GM21576 (cell line): ENCODE results near the gene APH1A.
"Not testable (repeated sequence)": the region's sequence is repeated elsewhere in the genome, so short reads cannot be mapped to it uniquely, and the experiment has no call there.

Experiments used
- ATAC-seq: cut with Tn5 transposase; IDR thresholded peaks from one replicate; pipeline ENCODE4 v1.9.1; 2021; ENCODE audit warnings: mild to moderate bottlenecking, moderate library complexity; ENCODE audit not compliant: unreplicated experiment

APH1A gene

DNA sequence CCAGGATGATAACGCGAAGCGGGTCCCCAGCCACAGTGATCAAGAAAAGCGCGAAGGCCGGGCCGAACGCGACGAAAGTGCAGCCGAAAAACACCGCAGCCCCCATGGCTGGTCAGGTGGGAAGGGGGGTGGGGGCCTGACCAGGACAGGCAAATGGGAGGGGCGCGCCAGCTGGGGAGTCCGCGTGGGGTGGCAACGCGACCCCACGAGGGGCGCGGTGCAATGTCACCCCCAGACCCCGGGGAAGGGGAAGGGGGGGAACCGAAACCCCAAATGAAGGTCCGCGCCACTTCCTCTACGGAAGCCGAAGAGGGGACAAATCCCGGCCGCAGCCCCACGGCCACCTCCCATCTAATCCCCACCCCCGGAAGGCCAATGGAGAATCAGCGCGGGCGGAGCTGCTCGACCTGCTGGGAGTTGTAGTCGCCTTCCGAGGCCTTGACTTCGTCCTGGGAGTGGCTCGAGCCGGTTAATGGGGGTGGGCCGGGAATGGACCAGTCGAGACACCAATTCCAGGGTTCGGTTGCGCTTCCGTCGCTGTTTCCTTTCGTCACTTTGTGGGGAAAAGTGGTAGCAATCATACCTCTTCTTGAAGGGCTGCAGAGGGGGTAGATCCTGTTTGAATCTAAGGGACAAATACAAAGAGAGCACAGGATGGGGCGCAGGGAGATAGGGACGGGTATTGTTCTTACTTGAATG lies at the start of gene APH1A:
Gene APH1A, minus strand, starts transcription at position 312 of the 699 bp plus-strand sequence. Its CDS starts 206 bp downstream, at position 106.
- peak; percentile 85 for ATAC-seq

DNA sequence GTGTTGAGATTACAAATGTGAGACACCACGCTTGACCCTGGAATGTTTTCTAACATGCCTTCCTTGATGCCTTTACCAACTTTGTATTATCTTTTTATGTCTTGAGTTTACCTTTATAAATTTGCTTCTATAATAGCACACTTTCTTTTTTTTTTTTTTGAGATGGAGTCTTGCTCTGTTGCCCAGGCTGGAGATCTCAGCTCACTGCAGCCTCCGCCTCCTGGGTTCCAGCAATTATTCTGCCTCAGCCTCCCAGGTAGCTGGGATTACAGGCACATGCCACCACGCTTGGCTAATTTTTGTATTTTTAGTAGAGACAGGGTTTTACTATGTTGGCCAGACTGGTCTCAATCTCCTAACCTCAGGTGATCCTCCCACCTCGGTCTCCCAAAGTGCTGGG lies 45.9 kb upstream of the APH1A start:
- not testable (repeated sequence) for ATAC-seq

DNA sequence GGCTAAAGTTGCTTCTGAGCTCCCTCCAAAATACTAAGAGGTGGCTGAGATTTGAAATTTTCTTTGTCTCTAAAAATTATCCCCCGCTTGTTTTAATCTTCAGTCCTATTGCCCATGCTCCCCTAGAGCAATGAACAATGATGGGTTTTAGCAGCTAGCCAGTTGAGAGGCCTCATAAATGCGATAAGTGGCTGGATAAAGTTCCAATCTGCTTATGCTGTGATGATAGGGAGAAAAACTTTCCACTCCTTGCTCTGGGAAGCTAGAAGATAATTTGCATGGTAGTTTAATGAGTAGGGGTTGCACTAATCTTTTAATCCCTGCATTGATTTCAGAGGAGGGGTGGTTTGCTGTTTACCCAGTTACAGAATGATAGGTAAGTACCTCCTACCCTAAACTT lies 42.9 kb upstream of the APH1A start:
- ATAC-seq = no peak

DNA sequence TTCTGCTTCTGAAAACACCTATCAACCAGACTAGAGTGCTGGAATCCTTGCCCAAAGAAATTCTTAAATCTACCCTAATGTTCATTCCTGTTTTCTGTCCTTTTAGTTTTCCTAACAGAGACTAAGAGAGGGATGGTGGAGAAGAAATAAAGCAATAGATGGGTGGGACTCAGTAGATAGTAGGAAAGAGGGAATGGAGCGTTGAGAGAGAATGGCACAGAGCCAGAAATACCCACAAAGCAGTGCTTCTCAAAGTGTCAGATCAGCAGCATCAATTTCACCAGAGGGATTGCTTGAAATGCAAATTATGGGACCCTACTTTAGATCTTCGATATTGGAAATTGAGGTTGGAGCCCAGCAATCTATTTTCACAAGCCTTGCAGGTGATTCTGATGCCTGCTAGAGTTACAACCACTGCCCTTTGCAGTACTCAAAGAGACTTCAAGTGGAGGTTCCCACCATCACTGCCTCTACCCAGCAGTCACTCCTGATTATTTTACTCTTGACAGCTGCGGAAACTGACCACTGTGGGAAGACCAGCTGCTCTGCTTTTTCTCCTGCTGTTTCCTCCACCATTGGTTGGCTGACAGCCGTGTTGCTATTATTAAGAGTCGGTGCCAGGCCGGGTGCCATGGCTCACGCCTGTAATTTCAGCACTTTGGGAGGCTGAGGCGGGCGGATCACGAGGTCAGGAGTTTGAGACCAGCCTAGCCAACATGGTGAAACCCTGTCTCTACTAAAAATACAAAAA lies 41.1 kb upstream of the APH1A start:
- ATAC-seq = no peak

DNA sequence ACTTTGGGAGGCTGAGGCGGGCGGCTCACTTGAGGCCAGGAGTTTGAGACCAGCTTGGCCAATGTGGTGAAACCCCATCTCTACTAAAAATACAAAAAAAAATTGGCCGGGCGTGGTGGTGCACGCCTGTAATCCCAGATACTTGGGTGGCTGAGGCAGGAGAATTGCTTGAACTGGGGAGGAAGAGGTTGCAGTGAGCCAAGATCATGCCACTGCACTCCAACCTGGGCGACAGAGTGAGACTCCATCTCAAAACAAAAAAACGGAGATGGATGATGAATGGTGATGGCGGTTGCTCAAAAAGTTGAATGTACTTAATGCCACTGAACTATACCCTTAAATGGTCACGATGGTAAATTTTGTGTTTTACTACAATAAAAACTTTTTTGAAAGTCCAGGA lies 39.8 kb upstream of the APH1A start:
- not testable (repeated sequence) for ATAC-seq

DNA sequence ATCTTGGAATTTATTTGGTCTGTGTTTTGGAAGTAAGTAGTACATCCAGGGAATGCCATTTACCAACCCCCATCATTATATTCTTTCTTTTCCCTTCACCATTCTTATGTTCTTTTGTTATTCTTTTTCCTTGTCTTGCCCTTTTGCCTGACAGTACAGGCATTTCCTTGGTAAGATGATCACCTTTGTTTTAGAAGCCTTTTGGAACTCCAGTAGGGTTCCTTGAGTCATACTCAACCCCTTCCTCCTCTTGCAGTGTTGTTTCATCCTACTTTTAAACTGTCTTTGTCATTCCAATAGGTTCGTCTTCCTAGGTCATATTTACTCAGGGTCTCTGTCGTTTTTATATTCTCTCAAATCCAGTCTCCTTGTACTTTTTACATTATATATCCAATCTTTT lies 34.1 kb upstream of the APH1A start:
- no peak for ATAC-seq

DNA sequence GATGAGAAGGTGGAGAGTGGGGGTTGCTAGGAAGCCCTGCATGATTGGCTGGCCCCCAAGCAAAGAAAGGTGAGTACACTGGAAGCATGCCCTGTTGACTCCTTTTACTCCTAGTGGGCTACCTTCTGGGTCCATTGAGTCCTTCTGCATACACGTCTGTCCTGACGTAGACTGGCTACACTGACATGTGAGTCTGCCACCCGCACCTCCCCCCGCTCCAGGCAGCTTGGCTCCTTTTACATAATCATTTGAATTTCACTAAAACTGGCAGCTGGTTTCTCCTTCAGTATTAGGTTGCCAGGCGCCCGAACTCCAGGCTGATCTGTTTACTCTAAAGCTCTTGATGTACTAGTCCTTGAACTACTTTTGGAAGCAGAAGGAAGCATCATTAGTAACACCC lies 33.5 kb upstream of the APH1A start:
- ATAC-seq = no peak

DNA sequence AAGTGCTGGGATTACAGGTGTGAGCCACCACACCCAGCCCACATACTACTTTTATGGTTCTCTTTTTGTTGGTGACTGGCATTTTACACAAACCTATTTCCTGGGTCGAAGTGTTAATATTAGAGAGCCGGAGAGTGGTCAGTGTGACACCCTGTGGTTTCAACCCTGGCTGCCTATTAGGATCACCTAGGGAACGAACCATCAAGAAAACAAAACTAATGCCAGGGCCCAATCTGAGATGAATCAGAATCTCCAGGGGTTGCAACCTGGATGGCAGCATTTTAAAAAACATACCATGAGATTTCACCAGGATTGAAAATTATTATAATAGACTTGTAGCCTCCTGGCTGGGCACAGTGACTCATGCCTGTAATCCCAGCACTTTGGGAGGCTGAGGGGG lies 30.9 kb upstream of the APH1A start:
- no peak for ATAC-seq

DNA sequence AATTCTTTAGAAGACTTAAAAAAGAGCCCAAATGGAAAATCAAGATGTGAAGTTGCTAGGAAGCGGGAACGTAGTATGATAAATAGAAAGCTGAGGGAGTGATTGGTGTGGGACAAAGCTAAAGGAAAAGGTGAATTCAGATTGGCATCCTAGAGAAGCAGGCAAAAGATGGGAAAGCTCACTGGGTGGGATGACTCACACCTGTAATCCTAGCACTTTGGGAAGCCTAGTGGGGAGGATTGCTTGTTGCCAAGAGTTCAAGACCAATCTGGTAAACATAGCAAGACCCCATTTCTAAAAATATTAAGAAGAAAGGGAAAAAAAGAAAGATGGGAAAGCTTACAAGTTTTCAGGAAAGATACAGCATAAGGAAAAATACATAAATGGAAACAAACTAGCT lies 26.7 kb upstream of the APH1A start:
- ATAC-seq = no peak

DNA sequence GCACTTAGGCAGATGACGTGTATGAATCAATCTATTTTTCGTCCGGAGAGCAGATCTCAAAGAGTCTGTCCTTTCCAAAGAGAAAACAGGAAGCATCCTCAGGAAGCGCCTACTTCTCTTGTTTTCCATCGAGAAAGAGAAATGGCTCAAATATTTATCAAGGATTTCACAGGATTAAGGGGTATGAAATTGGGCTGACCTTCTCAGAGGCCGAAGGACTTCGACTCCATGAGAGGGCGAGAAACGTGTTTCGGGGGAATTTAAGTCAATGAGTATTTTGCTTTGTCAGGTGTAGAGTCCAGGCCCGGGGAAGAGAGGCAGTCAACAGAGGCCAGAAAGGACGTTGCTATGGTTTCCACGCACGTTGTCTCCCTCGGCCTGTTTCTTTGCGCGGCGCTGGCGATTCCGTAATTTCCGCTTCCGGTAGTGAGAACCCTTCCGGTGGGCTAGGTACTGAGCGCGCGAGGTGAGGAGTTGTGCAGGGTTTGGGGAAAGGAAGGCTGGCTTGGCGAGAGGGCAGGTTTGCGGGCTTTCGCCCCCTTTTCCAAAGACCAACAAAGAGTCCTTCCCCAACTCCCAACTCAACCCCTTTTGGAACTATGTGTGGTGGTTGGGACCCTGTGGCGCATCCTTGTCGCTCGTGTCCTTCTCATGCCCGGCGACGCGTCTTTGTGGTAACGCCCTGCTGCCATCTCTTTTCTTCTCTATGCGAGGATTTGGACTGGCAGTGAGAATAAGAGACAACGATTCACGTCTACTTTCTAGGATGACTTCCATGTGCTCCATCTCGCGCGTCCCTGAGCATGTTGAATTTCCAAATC lies 24.8 kb upstream of the APH1A start, which contains the start of gene MRPS21:
Gene MRPS21, plus strand, starts transcription at position 429 of the 821 bp plus-strand sequence. CDS start 506 bp downstream, outside the sequence.
- ATAC-seq = peak; percentile 94

DNA sequence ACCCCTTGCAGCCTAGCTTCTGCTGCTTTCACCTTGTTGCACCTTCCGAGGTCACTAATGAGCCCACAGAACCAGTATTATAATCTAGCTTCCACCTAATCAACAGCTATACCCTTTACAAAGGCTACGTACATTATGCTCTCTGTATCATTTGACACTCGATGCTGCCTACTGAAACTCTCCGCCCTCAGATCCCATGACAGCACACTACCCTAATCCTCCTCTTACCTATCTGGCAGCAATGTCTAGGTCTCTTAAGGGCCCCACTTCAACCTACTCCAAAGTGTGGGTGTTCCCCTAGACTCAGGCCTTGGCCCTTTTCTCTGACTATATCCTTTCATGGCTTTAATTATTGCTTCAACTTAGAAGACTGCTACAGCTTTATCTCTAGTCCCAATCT lies 20.0 kb upstream of the APH1A start:
- no peak for ATAC-seq

DNA sequence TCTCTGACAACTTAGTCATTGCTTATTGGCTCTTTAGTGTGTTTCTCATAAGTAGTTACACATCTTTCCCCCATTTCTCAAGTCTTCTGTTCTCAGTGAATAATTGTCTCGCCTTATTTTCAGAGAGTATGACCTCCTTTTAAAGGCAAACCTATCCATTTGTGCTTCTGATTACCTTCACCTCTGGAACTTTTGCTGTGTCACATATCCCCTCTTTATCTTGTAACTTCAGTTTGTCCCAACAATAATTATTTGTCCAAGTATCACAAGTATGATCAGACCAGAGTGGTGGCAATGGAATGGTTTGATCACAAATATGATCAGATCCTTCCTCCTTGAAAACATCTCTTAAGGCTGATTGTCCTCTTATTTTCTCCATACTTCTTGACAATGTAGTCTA lies 19.6 kb upstream of the APH1A start:
- no peak for ATAC-seq

DNA sequence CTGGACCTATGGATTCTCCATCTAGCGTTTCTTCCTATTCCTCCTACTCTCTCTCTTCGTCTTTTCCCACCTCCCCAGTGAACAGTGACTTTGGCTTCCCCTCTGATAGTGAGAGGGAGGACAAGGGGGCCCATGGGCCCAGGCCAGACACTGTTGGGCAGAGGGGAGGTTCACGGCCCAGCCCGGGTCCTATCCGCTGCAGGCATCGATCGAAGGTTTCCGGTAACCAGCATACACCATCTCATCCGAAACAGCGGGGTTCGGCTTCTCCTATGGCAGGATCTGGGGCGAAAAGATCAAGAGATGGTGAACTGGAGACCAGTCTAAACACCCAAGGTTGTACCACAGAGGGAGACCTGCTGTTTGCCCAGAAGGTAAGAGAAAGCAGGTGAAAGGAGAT lies 14.4 kb upstream of the APH1A start:
- no peak for ATAC-seq

DNA sequence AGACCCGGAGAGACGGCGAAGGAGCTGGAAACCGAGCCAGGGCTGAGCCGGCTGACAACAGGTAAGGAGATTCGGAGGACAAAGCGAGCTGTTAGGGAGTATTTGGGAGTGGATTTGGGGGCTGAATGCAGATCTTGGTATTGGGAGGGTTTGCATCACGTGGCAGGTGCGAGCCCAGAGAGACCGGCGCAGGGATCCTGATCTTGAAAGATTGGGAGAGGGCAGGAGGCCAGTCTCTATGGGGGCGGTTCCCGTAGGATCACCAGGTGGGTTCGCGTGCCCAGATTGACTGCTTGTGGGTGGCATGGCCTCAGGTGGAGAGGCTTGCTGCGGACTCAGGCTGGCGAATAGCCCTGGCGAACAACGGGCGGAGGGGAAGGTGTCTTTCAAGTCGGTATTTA lies 13.7 kb upstream of the APH1A start:
- no peak for ATAC-seq

DNA sequence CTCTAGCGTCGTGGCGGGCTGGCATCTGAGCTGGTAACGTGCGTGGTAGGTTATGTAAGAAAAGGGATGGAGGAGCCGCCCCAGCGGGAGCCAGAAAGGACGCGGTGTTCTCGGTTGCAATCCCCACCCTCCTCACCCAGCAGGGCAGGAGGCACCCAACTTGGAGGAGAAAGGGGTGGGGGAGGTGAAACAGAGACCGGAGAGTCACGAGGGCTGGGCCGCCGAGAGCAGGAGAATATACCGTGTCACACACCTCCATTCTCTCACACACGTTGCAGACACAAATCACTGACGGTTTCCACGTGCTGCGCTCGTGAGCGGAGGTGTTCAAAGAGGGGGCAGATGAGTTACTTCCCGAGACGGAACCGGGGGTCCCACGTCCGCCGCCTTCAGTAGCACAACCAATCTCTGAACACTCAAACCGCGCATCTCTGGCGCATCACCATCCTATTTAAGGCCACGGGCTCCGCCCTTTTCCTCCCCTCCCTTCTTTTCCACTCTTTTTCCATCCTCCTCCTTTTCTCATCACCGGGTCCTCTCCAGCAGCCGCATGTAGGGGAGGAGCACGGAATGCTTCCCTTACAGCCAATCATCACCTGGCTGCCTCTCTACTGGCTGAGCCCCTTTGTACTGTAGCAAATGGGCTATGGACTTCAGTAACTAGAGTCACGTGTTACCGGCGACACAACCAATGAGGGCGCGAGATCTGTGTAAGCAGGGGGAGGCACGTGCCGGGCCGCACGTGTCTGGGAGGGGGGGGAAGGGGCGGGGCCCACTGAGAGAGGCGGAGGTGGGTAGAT lies 13.1 kb upstream of the APH1A start, which contains the start of gene CIART:
Gene CIART, plus strand, starts transcription at position 797 of the 800 bp plus-strand sequence. CDS start 714 bp downstream, outside the sequence.
- peak; percentile 55 for ATAC-seq

DNA sequence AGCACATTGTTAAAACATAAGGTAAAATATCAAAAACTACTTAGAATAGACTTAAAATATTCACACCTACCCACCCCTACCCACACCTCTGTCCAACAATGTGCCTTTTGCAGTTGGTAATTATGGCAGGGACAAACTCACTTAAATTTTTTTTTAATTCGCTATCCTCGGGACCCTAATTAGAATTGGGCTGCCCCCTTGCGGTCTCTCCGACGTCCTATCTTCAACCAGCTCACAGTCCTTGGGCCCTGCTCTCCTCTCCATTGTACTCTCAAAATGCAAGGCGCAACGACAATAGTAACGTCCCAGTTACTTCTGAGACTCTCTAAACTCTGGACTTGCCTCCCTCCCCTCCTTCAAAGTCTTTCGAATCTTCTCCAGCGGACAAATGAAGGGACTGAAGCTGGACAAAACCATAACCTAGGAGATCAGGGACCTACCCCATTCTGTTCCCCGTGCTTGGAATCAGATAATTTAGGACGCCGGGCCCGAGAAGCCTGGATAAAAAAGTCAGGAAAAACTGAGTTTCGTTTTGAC lies 12.5 kb upstream of the APH1A start:
- ATAC-seq = no peak

DNA sequence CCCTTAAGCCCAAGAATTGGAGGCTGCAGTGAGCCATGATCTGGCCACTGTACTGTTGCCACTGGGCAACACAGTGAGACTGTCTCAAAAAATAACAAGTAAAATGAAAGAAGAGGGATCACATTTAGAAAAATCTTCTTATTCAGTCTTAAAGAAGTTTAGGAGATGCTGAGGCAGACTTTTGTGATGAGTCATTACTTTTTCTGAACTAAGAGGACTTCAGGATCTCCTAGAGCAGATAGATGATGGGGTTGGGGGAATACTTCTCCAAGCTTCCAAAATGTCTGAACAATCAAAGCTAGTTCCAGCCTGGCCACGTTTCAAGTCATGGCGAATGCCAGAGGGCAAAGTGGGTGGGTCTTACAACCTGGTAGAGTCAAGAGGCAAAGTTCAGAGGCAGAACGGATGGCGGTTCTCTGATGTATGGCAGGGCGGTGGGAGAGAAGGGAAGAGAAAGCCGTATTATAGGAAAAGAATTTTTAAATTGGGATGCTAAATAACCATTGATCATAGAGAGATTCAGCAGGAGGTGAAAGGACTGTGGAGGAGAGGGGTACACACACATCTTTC lies 11.4 kb upstream of the APH1A start:
- no peak for ATAC-seq

DNA sequence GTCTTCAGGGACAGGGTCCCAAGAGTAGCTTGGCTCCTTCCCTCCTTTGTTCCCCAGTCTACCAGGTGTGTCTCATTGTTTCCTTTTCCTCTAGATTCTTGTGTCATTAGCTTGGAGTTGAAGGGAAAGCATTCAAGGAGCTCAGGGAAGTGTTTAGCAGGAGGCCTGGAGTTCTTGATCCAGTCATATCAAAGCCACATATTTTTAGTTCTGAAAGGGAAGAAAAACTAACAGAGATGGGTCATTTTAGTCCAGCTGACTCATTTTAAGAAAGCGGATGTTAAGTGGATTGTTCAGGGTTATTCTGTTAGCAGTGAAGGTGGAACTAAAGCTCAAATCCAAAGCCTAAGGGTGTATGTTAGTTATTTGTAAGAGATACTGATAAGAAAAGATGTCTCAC lies 4.5 kb upstream of the APH1A start:
- no peak for ATAC-seq

DNA sequence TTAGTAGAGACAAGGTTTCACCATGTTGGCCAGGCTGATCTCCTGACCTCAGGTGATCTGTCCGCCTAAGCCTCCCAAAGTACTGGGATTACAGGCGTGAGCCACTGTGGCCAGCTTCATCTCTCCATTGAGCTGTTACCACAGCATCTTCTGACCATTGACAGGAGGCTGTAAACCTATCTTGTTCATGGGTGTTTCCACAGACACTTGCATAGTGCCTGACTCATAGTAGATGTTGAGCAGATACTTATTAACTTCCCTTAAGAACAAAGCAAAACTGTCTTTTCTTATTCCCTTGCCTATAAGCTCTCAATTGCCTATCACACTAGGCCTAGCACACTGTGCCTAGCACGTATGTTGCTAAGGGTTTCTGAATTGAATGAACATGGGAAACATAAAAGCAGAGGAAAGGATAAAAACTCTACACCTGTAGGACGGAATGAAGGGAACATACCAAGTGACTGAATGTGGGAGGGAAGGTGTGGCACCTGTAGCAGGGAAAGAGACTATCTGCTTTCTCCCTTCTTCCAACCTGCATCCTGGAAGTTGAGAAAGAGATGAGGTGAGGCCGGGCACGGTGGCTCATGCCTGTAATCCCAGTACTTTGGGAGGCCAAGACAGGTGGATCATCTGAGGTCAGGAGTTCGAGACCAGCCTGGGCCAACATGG lies 2.6 kb upstream of the APH1A start:
- ATAC-seq = no peak
